SK-N-SH (cell line): ENCODE results near the gene SP7. TPM values are rescaled to one million over a fixed set of nuclear protein-coding genes. Genes with fewer than 3 reads are reported as not detected.

Experiments used
- CTCF ChIA-PET: fragments of 300-600, 350-600 bp; formaldehyde crosslinking; extraction: SDS; loops from one replicate; lab custom pipeline; 2021; lab: Yijun Ruan, JAX
- POLR2A ChIA-PET: fragments of 350-600 bp; sonication (Branson Sonifier 250); formaldehyde crosslinking; extraction: SDS; loops from one replicate; lab custom pipeline; 2020; ENCODE audit warnings: antibody characterized with exemption, inconsistent platforms; lab: Yijun Ruan, JAX
- DNase-seq: peaks from one replicate; pipeline ENCODE4 v3.0.0; 2012
- H2AFZ ChIP-seq: fragments of 200-600 bp; sonication (generic); 2 replicates; pipeline ENCODE4 v1.8.1; 2016; ENCODE audit warnings: antibody characterized with exemption, mild to moderate bottlenecking, low read depth
- H3F3A ChIP-seq: fragments of 200-600 bp; sonication (generic); replicated peaks from 2 replicates; pipeline ENCODE3; 2016; ENCODE audit warnings: antibody characterized with exemption, mild to moderate bottlenecking; ENCODE audit not compliant: insufficient read depth
- H3K27ac ChIP-seq, 2 experiments: fragments of 200-500 bp in 1 of 2; fragments of 200-600 bp in 1 of 2; sonication (Bioruptor generic) in 1 of 2; sonication (generic), shearing (Covaris generic) in 1 of 2; 2 replicates each; pipeline versions ENCODE4 v1.5.1 to v1.6.1; 2014 to 2016; ENCODE audit warnings: low read depth in 2 of 2, inconsistent platforms in 1 of 2, low read length in 1 of 2, mild to moderate bottlenecking in 1 of 2, mixed read lengths in 1 of 2
- H3K27me3 ChIP-seq: fragments of 200-600 bp; sonication (generic), shearing (Covaris generic); 2 replicates; pipeline ENCODE4 v1.6.1; 2016; ENCODE audit warnings: mixed run types; ENCODE audit not compliant: insufficient read depth
- H3K36me3 ChIP-seq, 2 experiments: fragments of 200-500 bp in 1 of 2; fragments of 200-600 bp in 1 of 2; sonication (Bioruptor generic) in 1 of 2; sonication (generic) in 1 of 2; replicated peaks in 1 of 2; 2 replicates each; pipeline versions ENCODE3 to v1.5.1; 2014 to 2016; ENCODE audit warnings: low read length in 1 of 2, mild to moderate bottlenecking in 1 of 2; ENCODE audit not compliant: insufficient read depth in 2 of 2, control insufficient read depth in 1 of 2
- H3K4me1 ChIP-seq, 2 experiments: fragments of 200-500 bp in 1 of 2; fragments of 200-600 bp in 1 of 2; sonication (Bioruptor generic) in 1 of 2; sonication (generic), shearing (Covaris generic) in 1 of 2; 2 replicates each; pipeline versions ENCODE4 v1.5.1 to v1.6.1; 2014 to 2016; ENCODE audit warnings: low read depth in 1 of 2, low read length in 1 of 2, mixed run types in 1 of 2; ENCODE audit not compliant: insufficient read depth in 2 of 2, control insufficient read depth in 1 of 2
- H3K4me2 ChIP-seq: fragments of 200-600 bp; sonication (generic), shearing (Covaris generic); 2 replicates; pipeline ENCODE4 v1.6.1; 2017; ENCODE audit warnings: mixed run types
- H3K4me3 ChIP-seq, 2 experiments: fragments of 200-500 bp in 1 of 2; fragments of 200-600 bp in 1 of 2; sonication (Bioruptor generic) in 1 of 2; sonication (generic), shearing (Covaris generic) in 1 of 2; 2 replicates each; pipeline versions ENCODE4 v1.5.1 to v1.8.1; 2014 to 2016; ENCODE audit warnings: low read depth in 2 of 2, inconsistent platforms in 1 of 2, low read length in 1 of 2, mild to moderate bottlenecking in 1 of 2, mixed read lengths in 1 of 2, moderate library complexity in 1 of 2
- H3K79me2 ChIP-seq: fragments of 200-600 bp; sonication (generic); 2 replicates; pipeline ENCODE4 v1.8.1; 2017; ENCODE audit warnings: mild to moderate bottlenecking; ENCODE audit not compliant: insufficient read depth
- H3K9ac ChIP-seq: fragments of 200-600 bp; sonication (generic); 2 replicates; pipeline ENCODE4 v1.6.1; 2017; ENCODE audit warnings: mixed run types
- H3K9me2 ChIP-seq: fragments of 200-600 bp; sonication (generic); 2 replicates; pipeline ENCODE4 v1.6.1; 2017; ENCODE audit warnings: mixed run types
- H3K9me3 ChIP-seq: fragments of 200-600 bp; sonication (generic); 2 replicates; pipeline ENCODE4 v1.6.1; 2017; ENCODE audit warnings: mixed run types, mild to moderate bottlenecking, moderate library complexity
- H4K20me1 ChIP-seq: fragments of 200-600 bp; sonication (generic); 2 replicates; pipeline ENCODE4 v1.6.1; 2017; ENCODE audit warnings: mild to moderate bottlenecking, mixed run types; ENCODE audit not compliant: insufficient read depth
- CTCF ChIP-seq: fragments of 200-600 bp; sonication (generic); IDR thresholded peaks from 2 replicates; pipeline ENCODE4 v1.6.1; 2017; ENCODE audit warnings: antibody characterized with exemption, mild to moderate bottlenecking, moderate library complexity
- EP300 ChIP-seq, 2 experiments: IDR thresholded peaks; 2 replicates each; pipeline versions ENCODE4 v1.4.0 to v1.6.1; 2012; ENCODE audit warnings: borderline replicate concordance in 1 of 2, low read depth in 1 of 2, low read length in 1 of 2
- FOSL2 ChIP-seq: IDR thresholded peaks from 2 replicates; pipeline ENCODE4 v1.4.0; 2012; ENCODE audit warnings: low read depth, mild to moderate bottlenecking, moderate library complexity, borderline replicate concordance
- FOXJ3 ChIP-seq: sonication (generic); formaldehyde crosslinking; IDR thresholded peaks from 2 replicates; pipeline ENCODE4 v1.5.1; 2020; ENCODE audit warnings: mild to moderate bottlenecking, missing genetic modification reagents
- FOXM1 ChIP-seq: IDR thresholded peaks from 2 replicates; pipeline ENCODE4 v1.4.0; 2012; ENCODE audit warnings: low read depth, mild to moderate bottlenecking
- GATA2 ChIP-seq: sonication (generic); formaldehyde crosslinking; IDR thresholded peaks from 2 replicates; pipeline ENCODE4 v1.5.0; 2020; ENCODE audit warnings: mild to moderate bottlenecking, missing genetic modification reagents
- MEF2A ChIP-seq: IDR thresholded peaks from 2 replicates; pipeline ENCODE4 v1.4.0; 2012; ENCODE audit warnings: low read depth, borderline replicate concordance
- NFIC ChIP-seq: IDR thresholded peaks from 2 replicates; pipeline ENCODE4 v1.4.0; 2012; ENCODE audit warnings: borderline replicate concordance
- PBX3 ChIP-seq: IDR thresholded peaks from 2 replicates; pipeline ENCODE4; 2012
- POLR2AphosphoS5 ChIP-seq: IDR thresholded peaks from 2 replicates; pipeline ENCODE4 v1.6.1; 2012; ENCODE audit warnings: low read depth, low read length
- RAD21 ChIP-seq: IDR thresholded peaks from 2 replicates; pipeline ENCODE4 v1.6.1; 2012; ENCODE audit warnings: mild to moderate bottlenecking, low read length
- REST ChIP-seq: IDR thresholded peaks from 2 replicates; pipeline ENCODE4 v1.6.1; 2012; ENCODE audit warnings: mild to moderate bottlenecking, low read depth, low read length, moderate library complexity
- RXRA ChIP-seq: IDR thresholded peaks from 2 replicates; pipeline ENCODE4 v1.4.0; 2012; ENCODE audit warnings: low read depth, mild to moderate bottlenecking, borderline replicate concordance
- SIN3A ChIP-seq: IDR thresholded peaks from 2 replicates; pipeline ENCODE4 v1.6.1; 2012; ENCODE audit warnings: low read depth, mild to moderate bottlenecking, low read length, moderate library complexity, borderline replicate concordance
- SMC3 ChIP-seq: IDR thresholded peaks from 2 replicates; pipeline ENCODE4 v1.6.1; 2012; ENCODE audit warnings: low read depth, low read length, improper control_type of control experiment
- TAF1 ChIP-seq: IDR thresholded peaks from 2 replicates; pipeline ENCODE4 v1.6.1; 2012; ENCODE audit warnings: low read depth, mild to moderate bottlenecking, low read length, moderate library complexity, borderline replicate concordance
- TCF12 ChIP-seq: IDR thresholded peaks from 2 replicates; pipeline ENCODE4 v1.4.0; 2012
- USF1 ChIP-seq: IDR thresholded peaks from 2 replicates; pipeline ENCODE4 v1.4.0; 2012; ENCODE audit warnings: low read depth, borderline replicate concordance
- YY1 ChIP-seq: IDR thresholded peaks from 2 replicates; pipeline ENCODE4 v1.4.0; 2012; ENCODE audit warnings: low read depth, mild to moderate bottlenecking
- WGBS: methylation state at CpG from one replicate; pipeline ENCODE4 v1.1.6; 2017; ENCODE audit warnings: low lambda C conversion rate; 5-methylcytosine and 5-hydroxymethylcytosine counted together
- polyA plus RNA-seq, 3 experiments: library from polyadenylated mRNA; depleted of rRNA; stranded (reverse); fragments of >200 nt; gene quantifications; 2 replicates each; pipeline ENCODE4 v1.2.3, GENCODE V29; 2012

SP7 gene
- polyA plus RNA-seq, 1 of the 3 experiments (the other 2 are of a cell fraction), result not detected

GRCh38 chr12:53352331-53353256 lies 16.4 kb upstream of the SP7 start:
- DNase-seq, result peak; percentile 80
- peak; percentile 85 for TF ChIP-seq CTCF
- TF ChIP-seq RXRA, result no peak
- no peak for TF ChIP-seq FOSL2
- no peak for TF ChIP-seq NFIC
- TF ChIP-seq PBX3, result no peak
- TF ChIP-seq TCF12, result no peak
- no peak for TF ChIP-seq POLR2AphosphoS5
- no peak for TF ChIP-seq MEF2A
- no peak for TF ChIP-seq TAF1
- TF ChIP-seq FOXM1, result no peak
- 0 out of 2 replicates have a peak, but pooled peaks have one; percentile 14 for TF ChIP-seq REST
- peak; percentile 97 for TF ChIP-seq SMC3
- TF ChIP-seq RAD21, result peak; percentile 96
- TF ChIP-seq FOXJ3 (CRISPR knock-in tag), result no peak
- TF ChIP-seq GATA2 (CRISPR knock-in tag), result no peak
- no peak for TF ChIP-seq EP300 (IDR thresholded peaks at IDR 0.05; ENCODE audit: borderline replicate concordance in 1 of 2, low read depth in 1 of 2, low read length in 1 of 2)
- no peak for TF ChIP-seq YY1
- no peak for TF ChIP-seq SIN3A
- no peak for TF ChIP-seq USF1
- Histone ChIP-seq H3K4me1 (no peaks in the 10 kb centered on the region), H3K9me2 (no peaks in the 10 kb centered on the region), H3K27ac (no peak overlapping the region), H2AFZ (peak overlapping the region; percentile 37), H3K4me3 (no peak overlapping the region; a peak in 1 of 4 replicates), H3K79me2 (no peaks in the 10 kb centered on the region), H3K9ac (no peak overlapping the region), H3K4me2 (no peak overlapping the region), H3K27me3 (no peaks in the 10 kb centered on the region), H3F3A (no peaks in the 10 kb centered on the region), H3K9me3 (no peaks in the 10 kb centered on the region), H4K20me1 (no peaks in the 10 kb centered on the region), H3K36me3 (no peaks in the 10 kb centered on the region)
- WGBS, result 53% methylated on average over 21 of the region's 21 CpGs
- ChIA-PET CTCF (interaction anchor here (0.6 to 9.1 kb wide), 65 partner anchors 8 to 446 kb away, joined by 3 to 236 read pairs (median 5); partner anchors contain the start of genes AAAS, AMHR2, NPFF and PRR13), POLR2A (interaction anchor here (0.5 to 1.4 kb wide), 6 partner anchors 31 to 155 kb away, joined by 3 to 5 read pairs (median 3); partner anchors contain the start of genes AAAS and NPFF)
